Activated CD4-positive, alpha-beta T cell treated with anti-CD3 and anti-CD28 coated beads, Interleukin-2, amount 50 U/mL, for 4 hours (primary cell): ENCODE data around the gene PRR23B.

Experiments
- DNase-seq, 2 experiments: peaks; one replicate each; pipeline ENCODE4 v3.0.0-alpha.2; 2020

PRR23B gene

GRCh38 chr3:138972941-138973340 lies 47.8 kb downstream of the PRR23B start:
- DNase-seq: no peak

GRCh38 chr3:138971766-138972320 lies 48.9 kb downstream of the PRR23B start:
- DNase-seq: no peak
